HFF-Myc (cell line): ENCODE results near the gene SUPT20HL2.
"Not testable (repeated sequence)": the region's sequence is repeated elsewhere in the genome, so short reads cannot be mapped to it uniquely, and the experiment has no call there.

ENCODE experiments used
- DNase-seq: peaks from one replicate; pipeline ENCODE4 v3.0.0-alpha.2; 2011; ENCODE audit warnings: low read depth; ENCODE audit errors: extremely low read depth
- H3K4me3 ChIP-seq: replicated peaks from 2 replicates; pipeline ENCODE4 v1.5.1; 2011; ENCODE audit warnings: low read depth, mild to moderate bottlenecking, control low read depth, low read length
- CTCF ChIP-seq: IDR thresholded peaks from 2 replicates; pipeline ENCODE4 v1.5.1; 2012; ENCODE audit warnings: mild to moderate bottlenecking, low read depth, low read length, control low read depth; ENCODE audit errors: missing control alignments

Gene SUPT20HL2

GRCh38 chrX:24314019-24314635 lies at the start of gene SUPT20HL2:
SUPT20HL2 (minus strand) TSS chrX:24314069; CDS start chrX:24313315, 754 bp downstream.
- no peak for DNase-seq
- TF ChIP-seq CTCF, result no peak
- H3K4me3 ChIP-seq, result no peak within 1 kb of the TSS

GRCh38 chrX:24362089-24362745 lies 48.3 kb upstream of the SUPT20HL2 start:
- DNase-seq, H3K4me3 ChIP-seq: not testable (repeated sequence)

GRCh38 chrX:24360272-24360671 lies 46.4 kb upstream of the SUPT20HL2 start, which contains the start of gene SUPT20HL1:
SUPT20HL1 (plus strand) TSS chrX:24360639; CDS start chrX:24362761, 2,122 bp downstream.
- TF ChIP-seq CTCF, result no peak

GRCh38 chrX:24357106-24357505 lies 43.2 kb upstream of the SUPT20HL2 start:
- TF ChIP-seq CTCF, result no peak
- no peak overlapping the region for H3K4me3 ChIP-seq
- no peak for DNase-seq

More at GRCh38 chrX:24360272-24360671, 46.4 kb upstream of the SUPT20HL2 start, which contains the start of gene SUPT20HL1:
- DNase-seq, result no peak
- H3K4me3 ChIP-seq, result no peak within 1 kb of the TSS

GRCh38 chrX:24355095-24355494 lies 41.2 kb upstream of the SUPT20HL2 start:
- TF ChIP-seq CTCF, result no peak
- DNase-seq, result no peak

GRCh38 chrX:24350217-24350616 lies 36.3 kb upstream of the SUPT20HL2 start:
- TF ChIP-seq CTCF, result no peak

More at GRCh38 chrX:24355095-24355494, 41.2 kb upstream of the SUPT20HL2 start:
- no peak overlapping the region for H3K4me3 ChIP-seq

GRCh38 chrX:24347881-24348280 lies 34.0 kb upstream of the SUPT20HL2 start:
- no peak for DNase-seq

More at GRCh38 chrX:24350217-24350616, 36.3 kb upstream of the SUPT20HL2 start:
- no peak overlapping the region for H3K4me3 ChIP-seq
- no peak for DNase-seq

More at GRCh38 chrX:24347881-24348280, 34.0 kb upstream of the SUPT20HL2 start:
- TF ChIP-seq CTCF, result no peak
- H3K4me3 ChIP-seq, result no peak overlapping the region
